Ascending aorta (tissue), 2 donors: ENCODE results near the gene TMEM63B. TPM values are rescaled to one million over a fixed set of nuclear protein-coding genes. Genes with fewer than 3 reads are reported as not detected.
"Not testable (repeated sequence)": the region's sequence is repeated elsewhere in the genome, so short reads cannot be mapped to it uniquely, and the experiment has no call there.

Experiments used
- DNase-seq, 2 donors: peaks; one replicate each; pipeline ENCODE4 v3.0.0-alpha.2; 2019; ENCODE audit warnings: low spot score in 2 of 2
- H3K27ac ChIP-seq, 2 donors: fragments of 200-600 bp; sonication (generic); one replicate each; pipeline ENCODE4 v1.5.1; 2016 to 2017; ENCODE audit warnings: mild to moderate bottlenecking in 1 of 2
- H3K27me3 ChIP-seq: fragments of 200-600 bp; sonication (generic); one replicate; pipeline ENCODE4 v1.5.1; 2017
- H3K36me3 ChIP-seq, 2 donors: fragments of 200-600 bp; sonication (generic); one replicate each; pipeline ENCODE4 v1.5.1; 2016
- H3K4me1 ChIP-seq, 2 donors: fragments of 200-600 bp; sonication (generic); one replicate each; pipeline ENCODE4 v1.5.1; 2016 to 2017; ENCODE audit warnings: mild to moderate bottlenecking in 1 of 2
- H3K4me3 ChIP-seq, 2 donors: fragments of 200-600 bp; sonication (generic); one replicate each; pipeline ENCODE4 v1.5.1; 2016 to 2017; ENCODE audit warnings: mild to moderate bottlenecking in 1 of 2
- H3K9me3 ChIP-seq, 2 donors: fragments of 200-600 bp; sonication (generic); one replicate each; pipeline ENCODE4 v1.5.1; 2016
- intact Hi-C: fragments of 100-400 bp; cut with DNase I; formaldehyde crosslinking; loops from one replicate; pipeline ENCODE4 v1.15.1; 2023
- total RNA-seq: library from RNA; depleted of rRNA; stranded (reverse); fragments of >200 nt; gene quantifications from one replicate; pipeline ENCODE4 v1.1.0, GENCODE V29; 2016
- TF ChIP-seq, protein P1 (sequence below), 3 experiments: fragments of 200-600 bp in 2 of 3; fragments of 450-650 bp in 1 of 3; sonication (generic) in 2 of 3; IDR thresholded peaks; one replicate each; pipeline ENCODE4 v1.5.1; 2016 to 2019; ENCODE audit warnings: antibody characterized with exemption in 3 of 3, mild to moderate bottlenecking in 1 of 3, moderate library complexity in 1 of 3

Gene TMEM63B
- total RNA-seq, 1 donor from 2014 or later, result 9.6 TPM

DNA sequence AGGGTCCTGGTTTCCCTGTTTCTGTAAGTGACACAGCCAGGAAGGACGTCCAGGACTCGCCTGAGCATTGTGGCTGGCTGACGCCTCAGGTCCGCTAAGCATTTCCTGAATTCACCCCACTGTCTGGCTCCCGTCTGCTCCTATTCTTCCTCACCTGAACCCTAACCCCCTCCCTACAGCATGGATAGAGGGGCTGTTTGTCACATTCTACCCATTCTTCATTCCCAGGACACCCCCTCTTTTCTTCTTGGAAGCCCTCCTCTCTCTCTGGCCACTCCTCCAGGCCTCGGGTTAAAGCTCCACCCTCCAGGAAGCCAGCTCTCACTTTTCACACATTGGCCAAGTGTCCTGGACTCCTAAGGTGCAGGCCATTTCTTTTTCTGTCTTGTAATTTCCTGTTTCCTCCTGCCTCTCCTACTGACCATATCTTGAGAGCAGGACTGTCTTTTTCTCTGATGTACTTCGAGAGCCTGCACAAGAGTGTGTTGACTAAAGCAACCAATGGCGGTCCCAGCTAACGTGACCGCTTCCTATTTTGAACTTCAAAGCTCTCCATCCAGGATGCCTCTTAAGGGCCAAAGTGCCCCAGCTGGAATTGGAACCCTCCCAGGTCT lies 65.2 kb downstream of the TMEM63B start:
- intact Hi-C loops, result no loop called here
- no peaks in the 10 kb centered on the region for H3K9me3 ChIP-seq

DNA sequence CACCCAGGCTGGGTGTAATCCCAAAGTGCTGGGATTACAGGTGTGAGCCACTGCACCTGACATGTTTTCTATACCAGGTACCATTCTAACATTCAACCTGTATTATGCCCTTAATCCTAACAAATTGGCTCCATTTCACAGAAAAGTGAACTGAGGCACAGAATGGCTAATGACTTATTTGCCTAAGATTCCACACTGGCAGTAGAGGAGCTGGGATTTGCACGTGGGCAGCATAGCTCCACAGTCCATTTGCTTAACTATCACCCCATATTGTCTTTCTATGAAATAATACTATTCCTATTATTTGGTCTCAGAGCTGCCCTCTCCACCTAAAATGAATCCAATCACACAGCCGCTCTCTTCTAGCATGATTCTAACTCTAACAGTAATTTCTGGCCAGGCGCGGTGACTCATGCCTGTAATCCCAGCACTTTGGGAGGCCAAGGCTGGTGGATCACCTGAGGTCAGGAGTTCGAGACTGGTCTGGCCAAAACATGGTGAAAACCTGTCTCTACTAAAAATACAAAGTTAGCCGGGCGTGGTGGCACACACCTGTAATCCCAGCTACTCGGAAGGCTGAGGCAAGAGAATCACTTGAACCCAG lies 66.1 kb downstream of the TMEM63B start:
- DNase-seq, result no peak
- Histone ChIP-seq H3K36me3 (no peaks in the 10 kb centered on the region), H3K27ac (no peak overlapping the region), H3K9me3 (no peaks in the 10 kb centered on the region), H3K4me3 (no peak overlapping the region), H3K4me1 (peaks cover 0 to 2% of the 10 kb centered on the region in 2 donors), H3K27me3 (no peaks in the 10 kb centered on the region)
- TF ChIP-seq, protein P1, sequence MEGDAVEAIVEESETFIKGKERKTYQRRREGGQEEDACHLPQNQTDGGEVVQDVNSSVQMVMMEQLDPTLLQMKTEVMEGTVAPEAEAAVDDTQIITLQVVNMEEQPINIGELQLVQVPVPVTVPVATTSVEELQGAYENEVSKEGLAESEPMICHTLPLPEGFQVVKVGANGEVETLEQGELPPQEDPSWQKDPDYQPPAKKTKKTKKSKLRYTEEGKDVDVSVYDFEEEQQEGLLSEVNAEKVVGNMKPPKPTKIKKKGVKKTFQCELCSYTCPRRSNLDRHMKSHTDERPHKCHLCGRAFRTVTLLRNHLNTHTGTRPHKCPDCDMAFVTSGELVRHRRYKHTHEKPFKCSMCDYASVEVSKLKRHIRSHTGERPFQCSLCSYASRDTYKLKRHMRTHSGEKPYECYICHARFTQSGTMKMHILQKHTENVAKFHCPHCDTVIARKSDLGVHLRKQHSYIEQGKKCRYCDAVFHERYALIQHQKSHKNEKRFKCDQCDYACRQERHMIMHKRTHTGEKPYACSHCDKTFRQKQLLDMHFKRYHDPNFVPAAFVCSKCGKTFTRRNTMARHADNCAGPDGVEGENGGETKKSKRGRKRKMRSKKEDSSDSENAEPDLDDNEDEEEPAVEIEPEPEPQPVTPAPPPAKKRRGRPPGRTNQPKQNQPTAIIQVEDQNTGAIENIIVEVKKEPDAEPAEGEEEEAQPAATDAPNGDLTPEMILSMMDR (IDR thresholded peaks at IDR 0.05), result no peak
- intact Hi-C loops, result no loop called here

More for the DNA sequence above, 65.2 kb downstream of the TMEM63B start:
- TF ChIP-seq, protein P1 (IDR thresholded peaks at IDR 0.05), result no peak
- no peaks in the 10 kb centered on the region for H3K36me3 ChIP-seq
- peak overlapping the region in 1 of 2 donors; percentile 8 for H3K27ac ChIP-seq
- no peaks in the 10 kb centered on the region for H3K4me1 ChIP-seq
- no peaks in the 10 kb centered on the region for H3K27me3 ChIP-seq
- H3K4me3 ChIP-seq, result no peak overlapping the region
- no peak for DNase-seq

DNA sequence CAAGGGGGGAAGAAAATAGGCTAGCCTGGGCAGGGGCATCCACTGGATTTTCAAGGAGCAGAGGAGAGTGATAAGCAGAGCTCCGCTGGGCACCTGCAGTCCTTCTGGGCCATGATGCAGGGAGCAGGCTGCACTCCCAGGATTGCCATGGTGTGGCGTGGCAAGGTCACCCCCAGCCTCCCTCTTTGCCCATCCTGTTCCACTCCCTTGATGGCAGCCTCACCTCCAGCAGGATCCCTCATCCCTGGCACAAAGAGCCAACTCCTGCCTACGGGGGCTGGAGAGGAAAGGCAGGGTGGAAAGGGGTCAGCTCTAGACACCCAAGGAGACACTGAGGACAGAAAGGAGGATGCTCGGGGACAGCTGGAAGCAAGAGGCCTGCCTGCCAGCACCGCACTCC lies 67.0 kb downstream of the TMEM63B start:
- H3K27ac ChIP-seq, result no peak overlapping the region
- TF ChIP-seq, protein P1 (IDR thresholded peaks at IDR 0.05), result no peak
- no peaks in the 10 kb centered on the region for H3K36me3 ChIP-seq
- no peaks in the 10 kb centered on the region for H3K9me3 ChIP-seq
- DNase-seq, result no peak
- intact Hi-C loops, result no loop called here
- peaks cover 0 to 7% of the 10 kb centered on the region in 2 donors for H3K4me1 ChIP-seq
- H3K27me3 ChIP-seq, result no peaks in the 10 kb centered on the region
- no peak overlapping the region for H3K4me3 ChIP-seq

DNA sequence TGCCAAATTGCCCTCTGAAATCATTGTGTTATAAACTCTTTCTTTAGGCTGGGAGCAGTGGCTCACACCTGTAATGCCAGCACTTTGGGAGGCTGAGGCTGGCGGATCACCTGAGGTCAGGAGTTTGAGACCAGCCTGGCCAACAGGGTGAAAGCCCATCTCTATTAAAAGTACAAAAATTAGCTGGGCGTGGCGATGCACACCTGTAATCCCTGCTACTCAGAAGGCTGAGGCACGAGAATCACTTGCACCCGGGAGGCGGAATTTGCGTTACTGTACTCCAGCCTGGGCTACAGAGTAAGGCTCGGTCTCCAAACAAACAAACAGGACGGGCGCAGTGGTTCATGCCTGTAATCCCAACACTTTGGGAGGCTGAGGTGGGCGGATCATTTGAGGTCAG lies 69.0 kb downstream of the TMEM63B start:
- H3K4me3 ChIP-seq, H3K36me3 ChIP-seq, H3K4me1 ChIP-seq, intact Hi-C loops, H3K9me3 ChIP-seq, DNase-seq, H3K27me3 ChIP-seq, H3K27ac ChIP-seq: not testable (repeated sequence)

DNA sequence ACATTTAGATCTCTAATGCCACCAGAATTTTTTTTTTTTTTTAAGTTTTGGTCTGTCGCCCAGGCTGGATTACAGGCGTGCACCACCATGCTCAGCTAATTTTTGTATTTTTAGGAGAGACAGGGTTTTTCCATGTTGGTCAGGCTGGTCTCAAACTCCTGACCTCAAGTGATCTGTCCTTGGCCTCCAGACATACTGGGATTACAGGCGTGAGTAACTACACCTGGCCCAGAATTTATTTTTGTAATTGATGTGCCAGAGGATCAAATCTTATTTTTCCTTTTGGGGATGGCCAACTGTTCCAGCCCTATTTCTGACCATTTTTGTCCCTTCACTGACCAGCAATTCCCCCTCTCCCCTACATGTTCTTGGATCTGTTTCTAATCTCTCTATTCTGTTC lies 71.3 kb downstream of the TMEM63B start:
- Histone ChIP-seq H3K27ac (peak overlapping the region; percentile 76 to 82), H3K4me3 (no peak overlapping the region), H3K9me3 (no peaks in the 10 kb centered on the region), H3K4me1 (peaks cover 0 to 10% of the 10 kb centered on the region in 2 donors), H3K36me3 (no peaks in the 10 kb centered on the region), H3K27me3 (no peaks in the 10 kb centered on the region)
- TF ChIP-seq, protein P1 (IDR thresholded peaks at IDR 0.05), result no peak
- intact Hi-C loops, result loop anchor here (2.0 kb wide), 1 partner anchor 26 kb away; no protein-coding TSS in a partner anchor
- peak in 1 of 2 donors; percentile 79 for DNase-seq

DNA sequence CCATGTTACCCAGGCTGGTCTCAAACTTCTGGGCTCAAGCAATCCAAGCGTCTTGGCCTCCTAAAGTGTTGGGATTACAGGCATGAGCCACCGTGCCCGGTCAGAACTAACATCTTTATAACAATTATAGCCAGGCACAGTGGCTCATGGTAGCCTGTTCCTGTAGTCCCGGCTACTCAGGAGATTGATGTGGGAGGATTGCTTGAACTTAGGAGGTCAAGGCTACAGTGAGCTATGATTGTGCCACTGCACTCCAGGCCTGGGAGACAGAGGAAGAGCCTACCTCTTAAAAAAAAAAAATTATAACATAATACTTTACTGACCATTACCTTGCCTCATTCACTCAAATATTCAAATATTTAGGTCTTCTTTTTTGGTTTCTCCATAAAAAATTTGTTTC lies 72.5 kb downstream of the TMEM63B start:
- Histone ChIP-seq H3K4me1 (peaks cover 0 to 10% of the 10 kb centered on the region in 2 donors), H3K9me3 (no peaks in the 10 kb centered on the region), H3K36me3 (no peaks in the 10 kb centered on the region), H3K27ac (peak overlapping the region; percentile 76 to 82), H3K27me3 (no peaks in the 10 kb centered on the region), H3K4me3 (no peak overlapping the region)
- intact Hi-C loops, result loop anchor here (2.0 kb wide), 2 partner anchors 19 to 27 kb away; no protein-coding TSS in a partner anchor
- DNase-seq, result no peak
- TF ChIP-seq, protein P1 (IDR thresholded peaks at IDR 0.05), result no peak
